Measurements from ENCODE around the gene OR5AU1. TPM values are rescaled to one million over a fixed set of nuclear protein-coding genes. Genes with fewer than 3 reads are reported as not detected.
"Not testable (repeated sequence)": the region's sequence is repeated elsewhere in the genome, so short reads cannot be mapped to it uniquely, and the experiment has no call there.

The OR5AU1 gene
- total RNA-seq, 1 donor from 2014 or later = not detected

- H3K27me3 Mint-ChIP-seq (ENCODE audit: low read depth, unreplicated experiment) = peaks cover 32% of the 10 kb centered on the region
- Histone ChIP-seq H3K27me3 (ENCODE audit: insufficient read depth, low read length) (peaks cover 18% of the 10 kb centered on the region), H3K4me3 (ENCODE audit: insufficient read depth, low read depth, low read length) (no peak overlapping the region), H3K27ac (ENCODE audit: low read depth, low read length) (no peak overlapping the region), H3K9ac (ENCODE audit: low read length) (no peak overlapping the region), H3K4me1 (ENCODE audit: insufficient read depth, low read length) (no peaks in the 10 kb centered on the region), H3K79me2 (ENCODE audit: insufficient read depth, low read length) (no peaks in the 10 kb centered on the region), H2AFZ (ENCODE audit: low read depth, low read length) (no peak overlapping the region), H3K9me3 (ENCODE audit: insufficient read depth, low read depth, low read length) (no peaks in the 10 kb centered on the region), H3K36me3 (ENCODE audit: insufficient read depth, low read length) (no peaks in the 10 kb centered on the region), H3K4me2 (ENCODE audit: low read length) (no peak overlapping the region), H4K20me1 (ENCODE audit: insufficient read depth, low read length) (no peaks in the 10 kb centered on the region)
- no peak overlapping the region for H3K27ac Mint-ChIP-seq (ENCODE audit: unreplicated experiment)
- DNase-seq (ENCODE audit: low read depth) = no peak
- H3K4me3 Mint-ChIP-seq (ENCODE audit: unreplicated experiment) = no peak overlapping the region
- H3K36me3 Mint-ChIP-seq (ENCODE audit: low read depth, unreplicated experiment) = no peaks in the 10 kb centered on the region
- no peak for FAIRE-seq
- peaks cover under 1% of the 10 kb centered on the region for H3K4me1 Mint-ChIP-seq (ENCODE audit: low read depth, unreplicated experiment)
- peaks cover 5% of the 10 kb centered on the region for H3K9me3 Mint-ChIP-seq (ENCODE audit: unreplicated experiment)
- TF ChIP-seq, protein P1, sequence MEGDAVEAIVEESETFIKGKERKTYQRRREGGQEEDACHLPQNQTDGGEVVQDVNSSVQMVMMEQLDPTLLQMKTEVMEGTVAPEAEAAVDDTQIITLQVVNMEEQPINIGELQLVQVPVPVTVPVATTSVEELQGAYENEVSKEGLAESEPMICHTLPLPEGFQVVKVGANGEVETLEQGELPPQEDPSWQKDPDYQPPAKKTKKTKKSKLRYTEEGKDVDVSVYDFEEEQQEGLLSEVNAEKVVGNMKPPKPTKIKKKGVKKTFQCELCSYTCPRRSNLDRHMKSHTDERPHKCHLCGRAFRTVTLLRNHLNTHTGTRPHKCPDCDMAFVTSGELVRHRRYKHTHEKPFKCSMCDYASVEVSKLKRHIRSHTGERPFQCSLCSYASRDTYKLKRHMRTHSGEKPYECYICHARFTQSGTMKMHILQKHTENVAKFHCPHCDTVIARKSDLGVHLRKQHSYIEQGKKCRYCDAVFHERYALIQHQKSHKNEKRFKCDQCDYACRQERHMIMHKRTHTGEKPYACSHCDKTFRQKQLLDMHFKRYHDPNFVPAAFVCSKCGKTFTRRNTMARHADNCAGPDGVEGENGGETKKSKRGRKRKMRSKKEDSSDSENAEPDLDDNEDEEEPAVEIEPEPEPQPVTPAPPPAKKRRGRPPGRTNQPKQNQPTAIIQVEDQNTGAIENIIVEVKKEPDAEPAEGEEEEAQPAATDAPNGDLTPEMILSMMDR (IDR thresholded peaks at IDR 0.05; ENCODE audit: insufficient read depth, low read depth, low read length) = no peak
- no peak for TF ChIP-seq EZH2 (IDR thresholded peaks at IDR 0.05; ENCODE audit: insufficient read depth, low read length)
These were observed 4.3 kb upstream of the OR5AU1 start for GRCh38 chr14:21160061-21160610.

DNA sequence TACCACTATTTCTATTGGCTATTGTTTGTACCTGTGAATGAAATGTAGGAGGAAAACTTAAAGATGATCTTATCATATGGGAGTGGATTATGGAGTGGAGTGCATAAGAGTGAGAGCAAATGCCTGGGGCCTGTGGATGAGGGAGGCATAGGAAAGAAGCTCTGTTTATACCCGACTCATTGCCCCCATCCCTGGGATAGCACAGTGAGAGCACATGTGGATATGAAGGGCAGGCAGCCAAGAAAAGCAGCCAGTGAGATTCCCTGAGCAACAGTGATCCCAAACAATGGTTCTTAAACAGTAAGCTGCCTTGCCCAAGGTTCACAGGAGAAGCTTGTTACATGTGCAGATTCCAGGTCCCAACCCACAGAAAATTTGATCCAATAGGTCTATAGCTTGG is 2.3 kb upstream of the OR5AU1 start:
- peak; percentile 15 for DNase-seq (ENCODE audit: low read depth)
- not testable (repeated sequence) for H3K4me3 Mint-ChIP-seq (ENCODE audit: unreplicated experiment); FAIRE-seq; H3K79me2 ChIP-seq (ENCODE audit: insufficient read depth, low read length); H3K4me2 ChIP-seq (ENCODE audit: low read length); H3K4me1 ChIP-seq (ENCODE audit: insufficient read depth, low read length); H2AFZ ChIP-seq (ENCODE audit: low read depth, low read length); H3K27ac ChIP-seq (ENCODE audit: low read depth, low read length); H3K9ac ChIP-seq (ENCODE audit: low read length); H3K27ac Mint-ChIP-seq (ENCODE audit: unreplicated experiment); H3K9me3 Mint-ChIP-seq (ENCODE audit: unreplicated experiment); H4K20me1 ChIP-seq (ENCODE audit: insufficient read depth, low read length); H3K4me3 ChIP-seq (ENCODE audit: insufficient read depth, low read depth, low read length); H3K36me3 ChIP-seq (ENCODE audit: insufficient read depth, low read length); H3K9me3 ChIP-seq (ENCODE audit: insufficient read depth, low read depth, low read length); H3K36me3 Mint-ChIP-seq (ENCODE audit: low read depth, unreplicated experiment); H3K4me1 Mint-ChIP-seq (ENCODE audit: low read depth, unreplicated experiment)
- peaks cover 19% of the 10 kb centered on the region for H3K27me3 ChIP-seq (ENCODE audit: insufficient read depth, low read length)
- H3K27me3 Mint-ChIP-seq (ENCODE audit: low read depth, unreplicated experiment) = peaks cover 30% of the 10 kb centered on the region

- no peak overlapping the region for H3K27ac ChIP-seq (ENCODE audit: low read depth, low read length)
- Mint-ChIP-seq H3K27me3 (ENCODE audit: low read depth, unreplicated experiment) (peaks cover 6% of the 10 kb centered on the region), H3K36me3 (ENCODE audit: low read depth, unreplicated experiment) (no peaks in the 10 kb centered on the region), H3K9me3 (ENCODE audit: unreplicated experiment) (peaks cover 12% of the 10 kb centered on the region), H3K27ac (ENCODE audit: unreplicated experiment) (no peak overlapping the region), H3K4me1 (ENCODE audit: low read depth, unreplicated experiment) (no peaks in the 10 kb centered on the region), H3K4me3 (ENCODE audit: unreplicated experiment) (no peak overlapping the region)
- H3K9me3 ChIP-seq (ENCODE audit: insufficient read depth, low read depth, low read length) = no peaks in the 10 kb centered on the region
- DNase-seq (ENCODE audit: low read depth) (no peak), FAIRE-seq (no peak)
- no peak overlapping the region for H2AFZ ChIP-seq (ENCODE audit: low read depth, low read length)
- H3K9ac ChIP-seq (ENCODE audit: low read length) = no peak overlapping the region
- H4K20me1 ChIP-seq (ENCODE audit: insufficient read depth, low read length) = no peaks in the 10 kb centered on the region
- H3K4me2 ChIP-seq (ENCODE audit: low read length) = no peak overlapping the region
- no peak overlapping the region for H3K4me3 ChIP-seq (ENCODE audit: insufficient read depth, low read depth, low read length)
- peaks cover under 1% of the 10 kb centered on the region for H3K27me3 ChIP-seq (ENCODE audit: insufficient read depth, low read length)
- H3K4me1 ChIP-seq (ENCODE audit: insufficient read depth, low read length) = no peaks in the 10 kb centered on the region
- H3K79me2 ChIP-seq (ENCODE audit: insufficient read depth, low read length) = no peaks in the 10 kb centered on the region
- H3K36me3 ChIP-seq (ENCODE audit: insufficient read depth, low read length) = no peaks in the 10 kb centered on the region
- TF ChIP-seq, protein P1 (IDR thresholded peaks at IDR 0.05; ENCODE audit: insufficient read depth, low read depth, low read length) = no peak
- TF ChIP-seq EZH2 (IDR thresholded peaks at IDR 0.05; ENCODE audit: insufficient read depth, low read length) = no peak
These were observed 6.1 kb downstream of the OR5AU1 start for GRCh38 chr14:21149641-21150367.

Data from astrocyte (in vitro differentiated cells and primary cell).